EL (cell line): Measurements from ENCODE around the gene MYO1G.

Source experiments
- DNase-seq: peaks from one replicate; pipeline ENCODE4 v3.0.0-alpha.2; 2016

The MYO1G gene

GRCh38 chr7:44930921-44931320 lies 47.9 kb downstream of the MYO1G start:
- no peak for DNase-seq

GRCh38 chr7:44922351-44922694 lies 56.5 kb downstream of the MYO1G start:
- DNase-seq: no peak

- DNase-seq: peak; percentile 74
These were observed 57.0 kb downstream of the MYO1G start for GRCh38 chr7:44921607-44922350.

GRCh38 chr7:44920119-44920518 lies 58.7 kb downstream of the MYO1G start:
- no peak for DNase-seq

- DNase-seq: no peak
These were observed 60.8 kb downstream of the MYO1G start for GRCh38 chr7:44918029-44918428.

GRCh38 chr7:44917465-44917864 lies 61.4 kb downstream of the MYO1G start:
- DNase-seq: no peak

GRCh38 chr7:44914992-44915607 lies 63.7 kb downstream of the MYO1G start:
- DNase-seq: no peak

- no peak for DNase-seq
These were observed 66.0 kb downstream of the MYO1G start for GRCh38 chr7:44912775-44913347.
